Smooth muscle cell (in vitro differentiated cells): ENCODE results near the gene EFCAB9. TPM values are rescaled to one million over a fixed set of nuclear protein-coding genes. Genes with fewer than 3 reads are reported as not detected.

Source experiments
- DNase-seq: peaks from one replicate; lab custom pipeline; 2025; ENCODE audit not compliant: unreplicated experiment; lab: John Stamatoyannopoulos, UW
- H2AFZ ChIP-seq: fragments of 200-600 bp; sonication (generic); 2 replicates; pipeline ENCODE4 v1.6.0; 2016; ENCODE audit warnings: antibody characterized with exemption, low read depth, mild to moderate bottlenecking
- H3F3A ChIP-seq: fragments of 200-600 bp; sonication (generic); 2 replicates; pipeline ENCODE4 v1.6.0; 2017; ENCODE audit warnings: antibody characterized with exemption, low read depth
- H3K27ac ChIP-seq: fragments of 200-600 bp; sonication (generic); 2 replicates; pipeline ENCODE4 v1.5.1; 2016; ENCODE audit warnings: low read depth, mild to moderate bottlenecking
- H3K27me3 ChIP-seq: fragments of 200-600 bp; sonication (generic); 2 replicates; pipeline ENCODE4 v1.6.1; 2016; ENCODE audit warnings: low read depth, mild to moderate bottlenecking
- H3K36me3 ChIP-seq: fragments of 200-600 bp; sonication (generic); 2 replicates; pipeline ENCODE4 v1.5.1; 2016; ENCODE audit warnings: low read depth
- H3K4me1 ChIP-seq: fragments of 200-600 bp; sonication (generic); 2 replicates; pipeline ENCODE4 v1.5.1; 2016; ENCODE audit warnings: low read depth
- H3K4me2 ChIP-seq: fragments of 200-600 bp; sonication (generic); 2 replicates; pipeline ENCODE4 v1.6.0; 2016; ENCODE audit warnings: mild to moderate bottlenecking
- H3K4me3 ChIP-seq: fragments of 200-600 bp; sonication (generic); 2 replicates; pipeline ENCODE4 v1.5.1; 2016; ENCODE audit warnings: mild to moderate bottlenecking
- H3K79me2 ChIP-seq: fragments of 200-600 bp; sonication (generic); 2 replicates; pipeline ENCODE4 v1.6.0; 2016; ENCODE audit warnings: low read depth, mild to moderate bottlenecking
- H3K9ac ChIP-seq: fragments of 200-600 bp; sonication (generic); 2 replicates; pipeline ENCODE4 v1.6.0; 2016; ENCODE audit warnings: low read depth
- H3K9me3 ChIP-seq: fragments of 200-600 bp; sonication (generic); replicated peaks from 2 replicates; pipeline ENCODE4 v1.5.1; 2016; ENCODE audit warnings: low read depth
- H4K20me1 ChIP-seq: fragments of 200-600 bp; sonication (generic); 2 replicates; pipeline ENCODE4 v1.6.0; 2016; ENCODE audit warnings: low read depth
- WGBS: methylation state at CpG from one replicate; pipeline ENCODE4 v1.1.7; 2016; ENCODE audit warnings: low lambda C conversion rate; 5-methylcytosine and 5-hydroxymethylcytosine counted together
- polyA plus RNA-seq: library from polyadenylated mRNA; unstranded; fragments of >200 nt; fragmentation: Nextera tagmentation; extraction: Ambion mirVana; gene quantifications from 2 replicates; pipeline ENCODE4 v1.2.1, GENCODE V29; 2016
- total RNA-seq: library from RNA; depleted of rRNA; stranded (reverse); fragments of >200 nt; gene quantifications from 2 replicates; pipeline ENCODE4 v1.2.3, GENCODE V29; 2014
- TF ChIP-seq, protein P1 (sequence below): fragments of 200-600 bp; sonication (generic); IDR thresholded peaks from 2 replicates; pipeline ENCODE4 v1.5.1; 2017; ENCODE audit warnings: borderline replicate concordance, mild to moderate bottlenecking, antibody characterized with exemption; ENCODE audit not compliant: insufficient read depth, poor library complexity, severe bottlenecking

The EFCAB9 gene
- total and polyA plus RNA-seq, 2 experiments from 2014 or later: not detected

DNA sequence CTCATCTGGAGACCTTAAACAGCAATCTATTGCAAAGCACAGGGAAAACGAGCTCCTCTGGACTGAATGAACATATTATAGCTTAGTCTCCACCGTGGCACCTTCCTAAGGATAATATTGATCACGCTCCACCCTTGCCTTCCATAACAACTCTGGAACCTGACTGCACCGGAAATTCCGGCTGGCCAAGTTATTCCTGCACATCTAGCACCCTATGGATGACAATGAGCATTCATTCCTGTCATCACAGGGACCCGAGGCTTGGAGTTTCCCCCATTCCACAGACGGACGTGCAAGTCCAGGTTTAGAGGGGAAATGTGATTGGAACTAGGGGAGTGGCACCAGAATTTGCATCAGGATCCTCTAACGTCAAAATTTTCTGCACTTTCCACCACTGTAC, 33.5 kb upstream of the EFCAB9 start:
- no peak overlapping the region for H3K9ac ChIP-seq
- H3K27ac ChIP-seq: no peak overlapping the region
- H3K27me3 ChIP-seq: no peaks in the 10 kb centered on the region
- no peak for DNase-seq
- no peak overlapping the region for H3K4me3 ChIP-seq
- no peak overlapping the region for H2AFZ ChIP-seq
- H3F3A ChIP-seq: no peaks in the 10 kb centered on the region
- TF ChIP-seq, protein P1, sequence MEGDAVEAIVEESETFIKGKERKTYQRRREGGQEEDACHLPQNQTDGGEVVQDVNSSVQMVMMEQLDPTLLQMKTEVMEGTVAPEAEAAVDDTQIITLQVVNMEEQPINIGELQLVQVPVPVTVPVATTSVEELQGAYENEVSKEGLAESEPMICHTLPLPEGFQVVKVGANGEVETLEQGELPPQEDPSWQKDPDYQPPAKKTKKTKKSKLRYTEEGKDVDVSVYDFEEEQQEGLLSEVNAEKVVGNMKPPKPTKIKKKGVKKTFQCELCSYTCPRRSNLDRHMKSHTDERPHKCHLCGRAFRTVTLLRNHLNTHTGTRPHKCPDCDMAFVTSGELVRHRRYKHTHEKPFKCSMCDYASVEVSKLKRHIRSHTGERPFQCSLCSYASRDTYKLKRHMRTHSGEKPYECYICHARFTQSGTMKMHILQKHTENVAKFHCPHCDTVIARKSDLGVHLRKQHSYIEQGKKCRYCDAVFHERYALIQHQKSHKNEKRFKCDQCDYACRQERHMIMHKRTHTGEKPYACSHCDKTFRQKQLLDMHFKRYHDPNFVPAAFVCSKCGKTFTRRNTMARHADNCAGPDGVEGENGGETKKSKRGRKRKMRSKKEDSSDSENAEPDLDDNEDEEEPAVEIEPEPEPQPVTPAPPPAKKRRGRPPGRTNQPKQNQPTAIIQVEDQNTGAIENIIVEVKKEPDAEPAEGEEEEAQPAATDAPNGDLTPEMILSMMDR: no peak
- no peaks in the 10 kb centered on the region for H3K4me1 ChIP-seq
- peaks cover 9% of the 10 kb centered on the region for H3K79me2 ChIP-seq
- H3K4me2 ChIP-seq: no peak overlapping the region
- H3K9me3 ChIP-seq: no peaks in the 10 kb centered on the region
- H3K36me3 ChIP-seq: no peaks in the 10 kb centered on the region
- WGBS: 78% methylated on average over 9 of the region's 9 CpGs
- peaks cover 48% of the 10 kb centered on the region for H4K20me1 ChIP-seq

DNA sequence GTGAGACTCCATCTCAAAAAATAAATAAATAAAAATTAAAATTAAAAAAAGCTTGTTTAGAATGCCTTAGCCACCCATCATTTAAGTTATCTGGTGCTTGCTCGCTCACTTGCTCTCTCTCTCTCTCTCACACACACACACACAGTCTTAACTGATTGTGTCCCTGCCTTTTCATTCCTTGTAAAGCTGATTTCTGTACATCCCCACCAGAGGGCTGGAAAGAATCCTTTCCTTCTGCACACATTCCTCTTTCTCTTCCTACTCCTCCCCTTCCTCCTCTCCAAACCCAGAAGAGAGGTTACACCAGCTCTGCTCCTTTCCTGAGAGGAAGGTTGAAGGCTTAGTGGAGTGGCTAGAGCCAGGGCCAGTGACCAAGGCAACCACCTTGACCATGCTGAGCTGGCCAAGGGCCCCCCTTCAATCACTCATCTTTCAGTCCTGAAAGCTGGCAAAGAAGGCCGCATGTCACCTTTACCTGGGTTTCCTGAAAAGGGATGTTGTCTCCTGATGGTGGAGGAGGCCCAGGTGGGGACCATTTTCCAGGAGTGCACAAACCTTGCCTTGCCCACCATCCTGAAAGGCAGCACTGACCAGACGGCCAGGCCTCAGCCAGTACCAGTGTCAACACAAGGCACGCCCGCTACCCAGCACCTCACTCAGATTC, 31.5 kb upstream of the EFCAB9 start:
- Histone ChIP-seq H3K9me3 (no peaks in the 10 kb centered on the region), H3K4me2 (no peak overlapping the region), H2AFZ (no peak overlapping the region), H3K79me2 (peaks cover 9% of the 10 kb centered on the region), H3K4me1 (no peaks in the 10 kb centered on the region), H3F3A (no peaks in the 10 kb centered on the region), H4K20me1 (peaks cover 51% of the 10 kb centered on the region), H3K9ac (no peak overlapping the region), H3K4me3 (no peak overlapping the region), H3K27me3 (no peaks in the 10 kb centered on the region), H3K36me3 (no peaks in the 10 kb centered on the region), H3K27ac (no peak overlapping the region)
- 88% methylated on average over 5 of the region's 5 CpGs for WGBS
- TF ChIP-seq, protein P1: no peak
- DNase-seq: no peak

DNA sequence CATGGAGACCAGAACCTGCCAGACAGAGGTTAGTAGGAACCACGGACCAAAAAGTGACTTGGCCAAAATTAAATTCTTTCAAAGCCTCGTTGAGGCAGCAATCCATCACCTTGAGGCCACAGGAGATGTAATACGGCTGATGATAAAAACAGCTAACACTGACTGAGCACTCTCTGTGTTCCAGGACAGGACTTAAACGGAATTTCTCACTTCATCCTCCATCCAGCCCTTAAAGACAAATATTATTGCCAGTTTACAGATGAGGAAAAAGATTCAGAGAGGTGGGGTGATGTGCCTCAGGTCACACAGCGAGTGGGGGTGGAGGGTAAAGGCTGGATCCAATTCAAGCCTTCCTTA, 31.0 kb upstream of the EFCAB9 start:
- Histone ChIP-seq H3K79me2 (peaks cover 9% of the 10 kb centered on the region), H4K20me1 (peaks cover 56% of the 10 kb centered on the region)

More for the DNA sequence above, 31.0 kb upstream of the EFCAB9 start:
- H3K9me3 ChIP-seq: no peaks in the 10 kb centered on the region
- H3K27ac ChIP-seq: no peak overlapping the region
- H3K27me3 ChIP-seq: no peaks in the 10 kb centered on the region
- H3K9ac ChIP-seq: no peak overlapping the region
- H3K36me3 ChIP-seq: no peaks in the 10 kb centered on the region
- TF ChIP-seq, protein P1: no peak
- H3K4me1 ChIP-seq: no peaks in the 10 kb centered on the region
- WGBS: 94% methylated on average over 5 of the region's 5 CpGs
- DNase-seq: no peak
- H2AFZ ChIP-seq: no peak overlapping the region
- H3F3A ChIP-seq: no peaks in the 10 kb centered on the region
- no peak overlapping the region for H3K4me2 ChIP-seq
- H3K4me3 ChIP-seq: no peak overlapping the region
